HG03378 (cell line): ENCODE measurements around the gene RALGPS1.

Experiments
- ATAC-seq: cut with Tn5 transposase; IDR thresholded peaks from one replicate; pipeline ENCODE4 v1.9.1; 2021; ENCODE audit warnings: mild to moderate bottlenecking, moderate library complexity; ENCODE audit not compliant: unreplicated experiment

RALGPS1 gene

DNA sequence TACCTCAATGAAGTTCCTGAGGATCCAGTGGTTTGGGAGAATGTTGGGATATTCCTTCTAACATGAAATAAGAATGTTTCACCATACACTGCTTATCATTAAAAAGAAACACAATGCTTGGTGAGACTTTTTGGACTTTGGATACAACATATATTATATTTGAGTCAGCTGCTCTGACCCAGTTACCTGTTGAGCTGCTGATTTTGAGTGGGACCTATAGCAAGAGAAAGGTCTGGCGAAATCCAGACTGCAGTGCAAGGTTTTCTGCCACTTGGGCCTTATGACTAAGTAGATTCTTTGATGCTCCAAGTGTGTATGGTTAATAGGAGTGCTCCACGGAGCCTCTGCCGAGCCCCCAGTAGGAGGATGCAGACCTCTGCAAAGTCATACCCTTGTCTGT, 10.0 kb upstream of the RALGPS1 start:
- no peak for ATAC-seq

- no peak for ATAC-seq
These were observed 8.5 kb upstream of the RALGPS1 start for GRCh38 chr9:126906091-126906490.

GRCh38 chr9:126907058-126907457, 7.5 kb upstream of the RALGPS1 start:
- no peak for ATAC-seq

DNA sequence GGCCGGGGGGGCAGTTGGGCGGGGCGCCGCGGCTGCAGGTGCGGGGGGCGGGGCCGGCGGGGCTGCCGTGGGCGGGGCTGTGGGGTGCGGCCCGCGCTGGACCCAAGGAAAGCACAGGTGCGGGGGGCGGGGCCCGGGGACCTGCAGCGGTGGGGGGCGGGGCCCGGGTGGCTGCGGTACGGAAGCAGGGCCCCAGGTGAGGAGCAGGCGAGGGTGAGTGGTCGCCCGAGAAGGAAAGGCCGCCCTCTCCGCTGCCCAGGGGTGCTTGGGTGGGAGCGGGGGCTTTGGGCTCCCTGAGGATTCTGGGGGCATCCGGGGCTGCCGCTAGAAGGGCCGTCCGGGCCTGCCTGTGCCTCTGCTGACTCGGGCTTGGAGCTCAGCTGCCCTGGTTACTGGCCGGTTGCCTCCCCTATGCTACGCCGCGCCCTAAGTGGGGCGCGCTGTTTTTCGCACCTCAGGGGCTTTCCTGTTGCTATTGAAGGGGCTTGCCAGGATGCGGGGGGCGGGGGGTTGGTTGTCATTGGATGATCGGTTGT, 767 bp downstream of the RALGPS1 start:
- no peak for ATAC-seq

DNA sequence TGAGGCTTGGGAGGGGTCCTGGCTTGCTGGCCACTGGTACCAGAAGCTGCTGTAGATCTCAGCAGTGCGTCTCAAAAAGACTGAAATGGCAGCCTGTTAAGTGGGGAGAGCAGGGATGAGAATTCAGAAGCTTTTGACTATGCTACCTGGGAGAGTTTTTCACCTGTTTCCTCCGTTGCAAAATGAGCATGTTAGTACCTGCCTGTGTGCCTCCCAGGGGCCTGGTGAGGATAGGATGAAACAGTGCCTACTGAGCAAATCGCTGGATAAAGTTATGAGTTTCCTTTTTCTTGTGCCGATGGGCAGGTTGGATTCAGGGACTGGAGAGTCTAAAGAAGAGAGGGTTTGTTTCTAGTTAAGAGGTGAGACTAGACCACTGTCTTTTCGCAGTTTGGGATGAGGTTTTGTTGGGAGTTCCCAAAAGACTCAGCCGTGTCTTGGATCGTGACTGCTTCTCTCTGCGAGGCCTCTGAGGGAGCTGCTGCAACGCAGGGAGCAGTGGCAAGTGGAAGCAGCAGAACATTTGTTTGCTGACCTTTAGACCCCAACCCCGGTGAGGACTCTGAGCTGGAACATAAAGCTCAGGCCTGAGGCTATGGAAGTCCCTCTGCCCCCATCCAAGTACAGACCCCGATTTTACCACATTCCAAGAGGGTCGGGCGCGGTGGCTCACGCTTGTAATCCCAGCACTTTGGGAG, 1.4 kb downstream of the RALGPS1 start:
- ATAC-seq, result no peak

DNA sequence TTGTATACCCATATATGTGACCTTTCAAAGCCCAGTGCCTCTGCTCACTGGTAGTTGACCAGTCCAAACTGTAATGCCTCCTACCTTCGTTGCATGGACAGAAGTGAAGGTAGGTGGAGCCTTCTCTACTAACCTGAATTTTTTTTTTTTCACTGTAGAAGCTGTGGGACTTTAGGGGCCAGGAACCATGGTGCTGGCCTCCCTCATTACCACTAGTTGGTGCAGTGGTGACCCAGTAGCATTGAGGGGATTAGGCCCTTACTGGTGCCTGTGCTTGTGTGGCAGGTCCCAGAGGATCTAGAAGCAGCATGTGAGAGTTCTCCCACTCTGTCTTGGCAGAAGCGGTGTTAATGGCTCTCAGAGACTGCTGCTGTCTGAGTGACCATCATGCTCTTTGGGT, 2.3 kb downstream of the RALGPS1 start:
- no peak for ATAC-seq

DNA sequence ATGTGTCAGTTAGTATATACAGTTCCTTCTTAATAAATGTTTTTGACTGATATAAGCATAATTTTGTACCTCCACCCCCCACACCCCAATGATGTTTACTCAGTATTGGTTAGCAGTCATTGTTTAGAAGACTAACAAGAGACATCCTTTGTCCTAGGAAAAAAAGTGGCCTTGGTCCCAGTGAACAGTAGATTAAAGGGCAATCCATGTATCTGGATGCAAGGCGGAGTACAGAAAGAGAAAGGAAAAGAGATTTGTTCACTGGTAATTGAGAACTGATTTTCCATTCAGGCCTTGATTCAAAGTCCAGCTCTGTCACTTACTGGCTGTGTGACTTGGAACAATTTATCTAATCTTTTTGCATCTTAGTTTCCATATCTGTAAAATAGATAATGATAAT, 4.6 kb downstream of the RALGPS1 start:
- ATAC-seq, result no peak

GRCh38 chr9:126925876-126926275, 11.3 kb downstream of the RALGPS1 start:
- no peak for ATAC-seq

- no peak for ATAC-seq
These were observed 11.8 kb downstream of the RALGPS1 start for GRCh38 chr9:126926364-126926763.

DNA sequence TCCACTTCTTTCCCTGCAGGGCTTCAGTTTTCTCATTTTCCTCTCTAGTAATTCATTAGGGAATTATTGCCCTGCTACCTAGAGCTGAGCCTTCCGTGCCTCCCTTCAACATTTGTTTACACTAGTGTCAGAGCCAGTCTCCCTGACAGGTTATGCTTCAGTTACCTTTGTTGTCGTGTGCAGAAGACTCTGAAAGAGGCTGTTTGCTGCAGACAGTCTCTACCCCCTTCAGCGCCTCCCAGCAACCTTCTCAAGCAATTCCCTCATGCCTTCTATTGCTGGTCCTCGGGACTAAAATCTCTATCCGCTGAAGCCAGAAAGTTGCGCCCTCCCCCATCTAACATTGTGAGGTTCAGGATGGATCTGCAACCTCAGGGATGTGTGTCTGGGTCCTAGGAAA, 12.8 kb downstream of the RALGPS1 start:
- ATAC-seq, result no peak

- ATAC-seq, result no peak
These were observed 18.3 kb downstream of the RALGPS1 start for GRCh38 chr9:126932871-126933321.

- ATAC-seq, result no peak
These were observed 18.9 kb downstream of the RALGPS1 start for GRCh38 chr9:126933334-126933980.

DNA sequence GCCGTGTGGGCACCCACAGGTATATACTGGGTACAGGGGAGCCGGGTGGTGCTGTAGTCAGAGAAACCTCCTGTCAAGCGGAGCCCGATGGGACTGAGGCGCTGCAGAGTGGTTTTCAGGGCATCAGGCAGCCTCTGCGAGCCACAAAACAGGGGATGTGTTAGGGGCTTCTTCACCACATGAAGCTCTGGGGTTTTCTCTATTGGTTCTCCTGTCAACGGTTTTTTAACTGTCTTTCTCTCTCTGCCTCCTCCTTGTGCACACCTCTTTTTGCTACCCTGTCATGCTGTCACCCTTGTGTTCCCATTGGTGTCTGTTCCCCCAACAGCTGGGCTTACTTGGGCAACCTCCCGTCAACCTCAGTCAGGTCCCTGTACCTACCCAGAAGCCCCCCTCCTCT, 19.9 kb downstream of the RALGPS1 start:
- no peak for ATAC-seq

DNA sequence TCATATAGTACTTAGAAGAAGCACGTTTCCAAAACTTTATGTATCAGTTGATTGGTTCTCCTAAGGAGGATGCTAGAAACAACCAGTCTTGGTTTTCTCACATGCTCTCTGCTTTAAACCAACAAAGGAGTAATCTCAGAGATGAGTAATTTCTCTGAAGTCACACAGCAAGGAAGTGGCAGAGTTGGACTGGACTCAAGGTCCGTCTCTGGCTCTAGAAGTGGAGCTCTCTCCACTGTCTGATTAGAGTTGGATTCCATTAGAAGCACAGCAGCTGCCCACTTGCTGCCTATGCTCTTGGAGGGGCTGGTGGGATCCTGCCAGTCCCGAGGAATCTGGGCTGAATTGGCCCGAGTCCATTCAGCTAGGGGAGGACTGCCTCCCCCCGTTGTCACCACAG, 21.0 kb downstream of the RALGPS1 start:
- ATAC-seq, result no peak

DNA sequence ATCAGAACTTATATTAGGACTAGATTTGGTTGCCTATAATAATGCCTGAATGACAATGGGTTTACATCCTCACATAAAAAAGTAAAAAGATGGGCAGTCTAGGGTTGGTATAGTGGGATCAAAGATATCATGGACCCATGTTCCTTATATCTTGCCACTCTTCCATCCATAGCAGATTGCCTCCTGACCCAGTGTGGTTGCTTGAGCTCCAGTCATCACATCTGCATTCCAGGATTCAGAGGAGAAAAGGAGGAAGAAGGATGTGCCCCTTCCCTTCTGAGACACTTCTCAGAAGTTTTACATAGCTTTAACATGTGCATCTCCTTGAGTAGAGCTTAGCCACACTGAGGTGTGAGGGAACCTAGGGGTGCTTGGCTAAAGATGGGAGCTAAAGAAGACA, 22.9 kb downstream of the RALGPS1 start:
- no peak for ATAC-seq

DNA sequence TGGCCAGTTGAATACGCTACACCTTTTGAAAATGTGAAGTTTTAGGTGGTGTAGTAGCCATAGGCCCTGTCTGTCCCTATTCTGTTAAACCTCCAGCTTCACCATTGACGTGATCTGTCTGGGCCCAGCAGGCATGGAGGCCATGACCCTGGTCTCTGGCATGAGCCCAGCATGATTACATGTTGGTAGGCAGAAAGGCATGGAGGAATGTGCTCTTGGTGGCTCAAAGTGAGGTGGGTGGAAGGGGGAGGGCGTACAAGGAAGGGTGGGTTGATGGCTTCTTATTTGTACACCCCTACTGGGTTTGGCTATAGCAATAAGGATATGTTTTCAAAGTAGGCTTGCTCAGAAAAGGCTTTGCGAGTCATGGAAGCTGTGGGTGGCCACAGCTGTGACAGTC, 23.7 kb downstream of the RALGPS1 start:
- ATAC-seq, result no peak

DNA sequence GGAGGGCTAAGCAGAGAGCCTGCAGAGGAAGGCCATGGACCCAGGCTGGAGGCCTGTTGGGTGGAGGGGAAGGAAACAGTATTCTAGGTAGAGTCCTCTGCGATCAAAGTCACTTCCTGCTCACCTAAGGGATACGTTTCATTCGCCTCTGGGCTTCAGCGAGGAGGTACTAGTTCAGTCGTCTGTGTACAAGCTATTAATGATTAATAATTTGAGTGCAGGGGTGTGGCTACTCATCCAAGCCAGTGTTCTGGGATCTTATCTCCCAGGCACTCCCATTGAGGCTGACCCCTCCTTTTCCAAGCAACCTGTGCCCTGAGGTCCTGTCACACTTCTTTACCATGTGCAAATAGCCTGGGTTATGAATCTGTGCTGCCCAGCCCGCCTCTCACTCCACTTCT, 25.2 kb downstream of the RALGPS1 start:
- no peak for ATAC-seq

- no peak for ATAC-seq
These were observed 27.8 kb downstream of the RALGPS1 start for GRCh38 chr9:126942399-126942798.

- ATAC-seq, result no peak
These were observed 31.1 kb downstream of the RALGPS1 start for GRCh38 chr9:126945682-126946081.

- ATAC-seq, result no peak
These were observed 32.9 kb downstream of the RALGPS1 start for GRCh38 chr9:126947529-126947928.

DNA sequence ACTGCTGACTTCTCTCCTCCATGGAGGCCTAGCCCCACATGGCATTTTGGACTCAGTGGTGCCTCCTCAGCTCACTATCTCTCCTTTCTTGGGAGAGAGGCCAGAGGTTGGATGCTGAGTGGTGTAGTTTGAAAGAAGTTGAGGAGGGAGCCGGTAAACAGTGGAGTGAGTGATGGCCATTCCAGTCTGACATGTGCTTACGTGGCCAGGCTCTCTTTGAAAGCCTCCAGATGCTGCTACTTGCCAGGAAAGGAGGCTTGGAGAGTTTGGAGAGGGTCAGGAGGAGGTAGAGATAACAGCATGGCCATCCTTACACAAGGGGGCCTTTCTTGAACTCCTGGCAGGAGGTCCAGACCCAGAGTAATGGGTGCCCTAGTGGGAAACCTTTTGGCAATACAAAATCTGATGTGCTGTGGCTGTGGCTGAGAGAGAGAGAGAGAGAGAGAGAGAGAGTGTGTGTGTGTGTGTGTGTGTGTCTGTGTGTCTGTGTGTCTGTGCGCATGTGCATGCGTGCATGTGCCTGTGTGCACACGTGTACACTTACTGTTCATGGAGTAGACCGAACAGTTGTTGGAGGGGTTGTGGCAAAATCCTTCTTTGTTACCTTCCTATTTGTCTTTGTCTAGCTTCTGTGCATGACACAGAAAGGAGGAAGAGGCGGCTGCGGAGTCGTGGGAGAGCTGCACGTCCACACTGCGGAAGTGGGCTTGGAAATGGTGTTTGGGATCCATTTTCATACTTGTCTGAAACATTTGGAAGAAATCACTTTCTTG, 37.8 kb downstream of the RALGPS1 start:
- no peak for ATAC-seq
